GM21526 (cell line): ENCODE measurements around the gene WDR45.

Source experiments
- ATAC-seq: cut with Tn5 transposase; IDR thresholded peaks from one replicate; pipeline ENCODE4 v1.9.1; 2021; ENCODE audit warnings: moderate library complexity; ENCODE audit not compliant: unreplicated experiment, low FRiP score

The WDR45 gene

DNA sequence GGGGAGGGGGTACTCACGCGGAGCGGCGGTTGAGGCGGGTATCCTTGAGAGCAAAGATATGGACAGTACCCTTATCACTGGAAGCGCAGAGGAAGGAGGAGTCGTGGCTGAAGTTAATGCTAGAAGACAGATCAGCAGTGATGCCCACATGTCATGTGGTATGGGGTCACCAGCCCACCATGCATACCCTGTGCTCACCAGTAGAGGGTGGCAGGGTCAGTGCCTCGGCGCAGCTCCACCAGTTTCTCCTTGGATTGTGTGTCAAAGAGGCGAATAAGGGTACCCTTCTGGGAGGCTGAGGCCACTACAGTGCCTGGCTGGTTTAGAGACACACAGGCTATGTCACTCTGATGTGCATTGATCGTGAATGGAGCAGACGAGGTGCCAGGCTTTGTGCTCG is 4.3 kb downstream of the WDR45 start:
- no peak for ATAC-seq

DNA sequence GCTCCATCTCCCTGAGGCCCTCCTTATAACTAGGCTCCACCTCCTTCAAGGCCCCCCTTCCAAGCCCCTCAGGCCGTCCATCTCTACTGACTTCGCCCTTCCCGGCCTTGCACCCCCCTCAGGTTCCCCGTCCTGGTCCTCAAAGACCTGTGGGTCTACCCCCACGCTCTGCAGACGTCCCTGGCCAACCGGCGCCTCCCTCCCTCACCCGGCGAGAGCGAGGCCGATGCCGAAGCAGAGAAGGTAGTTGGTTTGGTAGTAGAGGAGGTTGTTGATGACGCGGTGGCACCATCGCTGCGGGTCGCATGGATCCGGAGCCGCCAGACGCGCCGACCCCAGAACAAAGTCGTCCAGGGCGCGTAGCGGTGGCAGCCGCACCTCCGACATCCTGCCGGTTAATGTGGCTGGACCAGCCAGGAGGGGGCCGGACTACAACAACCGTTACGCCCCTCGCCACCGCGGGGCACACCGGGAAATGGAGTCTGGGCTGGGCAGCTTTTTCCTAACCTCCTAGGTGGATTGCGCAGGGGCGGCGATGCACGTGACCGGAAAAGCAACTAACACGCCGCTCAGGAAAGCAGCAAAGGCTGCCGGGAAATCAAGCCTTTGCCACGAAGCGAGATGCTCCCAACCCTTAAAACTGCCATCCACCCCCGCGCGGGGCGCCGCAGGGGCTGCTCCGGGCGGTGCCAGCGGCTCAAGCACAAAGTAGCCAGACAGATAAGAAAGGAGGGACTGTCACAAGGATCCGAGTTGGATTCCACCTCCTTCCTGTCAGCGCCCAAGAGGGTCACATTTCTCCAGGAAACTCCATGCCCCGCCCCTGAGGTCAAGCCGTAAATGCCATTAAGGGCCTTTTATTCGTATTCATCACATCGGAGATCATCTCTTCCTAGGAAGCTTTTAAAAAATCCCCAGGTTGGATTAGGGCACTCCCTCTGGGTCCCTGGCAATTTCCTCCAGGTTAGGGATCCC is 5.8 kb downstream of the WDR45 start, which contains the start of gene PRAF2:
TSS of gene PRAF2 (minus strand) at position 402 of the 975 bp plus-strand sequence. CDS start at position 387, 15 bp downstream.
- peak; percentile 77 for ATAC-seq

DNA sequence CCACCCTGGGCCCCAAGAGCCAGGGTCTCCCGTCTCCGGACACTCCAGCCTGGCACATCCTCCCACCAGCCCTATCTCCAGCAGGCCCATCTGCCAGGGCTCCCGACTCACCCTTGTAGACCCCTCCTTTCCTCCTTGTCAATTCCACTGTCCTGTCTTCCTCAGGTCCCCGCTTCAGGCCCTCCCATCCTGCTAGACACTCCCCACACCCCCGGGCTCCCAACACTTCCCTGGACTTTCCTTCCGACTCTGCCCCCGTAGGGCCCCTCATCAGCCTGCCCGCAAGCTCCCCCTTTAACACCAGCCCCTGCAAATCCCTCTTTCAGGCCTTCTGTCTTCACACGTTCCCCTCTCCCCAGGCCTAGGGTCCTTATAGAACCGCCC is 7.0 kb downstream of the WDR45 start:
- no peak for ATAC-seq

DNA sequence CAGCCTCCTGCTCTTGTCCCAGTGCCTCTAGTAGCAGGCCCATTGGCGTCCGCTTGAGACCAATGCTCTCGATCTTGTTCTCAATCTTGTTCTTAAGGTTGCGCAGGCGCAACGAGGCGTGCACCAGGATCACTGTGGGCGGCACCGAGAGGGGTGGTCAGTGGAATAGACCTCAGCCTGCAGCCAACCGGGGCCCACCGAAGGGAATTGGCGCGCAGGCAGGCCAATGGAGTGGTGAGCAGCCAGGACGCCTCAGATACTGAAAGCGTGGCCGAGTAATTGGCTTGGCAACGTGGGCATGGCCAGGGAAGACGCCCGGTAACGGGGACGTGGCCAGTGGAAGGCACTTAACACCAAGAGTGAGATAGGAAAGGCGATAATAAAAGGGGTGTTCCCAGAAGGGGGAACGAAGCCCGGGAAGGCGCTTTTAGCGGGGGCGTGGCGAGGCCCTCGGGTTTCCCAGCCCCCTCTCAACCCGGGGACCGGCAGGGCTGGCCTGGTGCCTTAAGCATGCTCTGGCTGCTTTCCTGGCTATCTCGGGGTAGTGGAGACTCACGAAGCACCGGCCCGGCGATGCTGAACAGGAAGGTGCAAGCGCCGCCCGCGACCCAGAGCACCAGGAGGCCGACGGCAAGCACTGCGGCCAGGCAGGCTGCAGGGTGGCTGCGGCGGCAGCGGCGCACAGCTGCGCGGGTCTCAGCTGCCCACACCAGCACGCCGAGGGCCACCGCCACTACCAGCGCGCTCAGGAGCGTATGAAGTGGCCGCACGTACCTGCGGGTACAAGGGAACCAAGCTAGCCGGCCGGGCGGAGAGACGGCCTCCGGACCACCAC is 7.6 kb downstream of the WDR45 start:
- no peak for ATAC-seq

DNA sequence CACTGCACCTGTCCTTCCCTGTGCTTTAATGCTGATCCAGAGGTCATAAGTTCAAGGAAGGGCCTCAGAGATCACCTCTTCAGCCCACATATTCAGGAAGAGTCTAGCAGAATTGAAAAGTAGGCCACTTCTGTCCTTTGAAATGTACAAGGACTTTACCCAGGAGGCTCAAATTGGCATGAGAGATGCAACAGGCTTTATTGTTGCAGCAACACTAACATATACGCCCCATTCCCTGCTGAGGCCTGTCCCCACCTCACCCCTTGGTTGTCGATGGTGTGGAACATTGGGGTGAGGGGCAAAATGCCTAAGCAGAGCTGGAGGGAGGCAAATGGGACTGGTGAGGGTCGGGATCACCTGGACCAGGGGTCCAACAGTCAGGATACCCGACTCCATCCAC is 8.7 kb downstream of the WDR45 start:
- ATAC-seq: no peak

DNA sequence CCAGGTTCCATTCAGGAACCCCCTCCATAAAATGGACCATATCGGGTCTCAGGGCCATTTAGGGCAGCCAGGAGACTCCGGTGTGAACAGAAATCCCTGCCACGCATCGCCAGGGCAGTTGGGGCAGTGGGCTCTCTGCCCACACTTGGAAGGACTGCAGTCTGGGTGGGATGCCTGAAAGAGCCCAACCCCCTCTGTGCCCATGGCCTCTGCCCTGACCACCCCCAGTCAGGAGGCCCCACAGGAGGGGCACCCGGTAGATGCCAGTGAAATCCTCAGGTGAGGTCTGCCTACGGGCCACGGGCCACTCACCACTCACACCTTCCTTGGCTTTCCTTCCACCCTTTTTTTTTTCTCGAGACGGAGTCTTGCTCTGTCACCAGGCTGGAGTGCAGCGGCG is 10.6 kb downstream of the WDR45 start:
- ATAC-seq: no peak

DNA sequence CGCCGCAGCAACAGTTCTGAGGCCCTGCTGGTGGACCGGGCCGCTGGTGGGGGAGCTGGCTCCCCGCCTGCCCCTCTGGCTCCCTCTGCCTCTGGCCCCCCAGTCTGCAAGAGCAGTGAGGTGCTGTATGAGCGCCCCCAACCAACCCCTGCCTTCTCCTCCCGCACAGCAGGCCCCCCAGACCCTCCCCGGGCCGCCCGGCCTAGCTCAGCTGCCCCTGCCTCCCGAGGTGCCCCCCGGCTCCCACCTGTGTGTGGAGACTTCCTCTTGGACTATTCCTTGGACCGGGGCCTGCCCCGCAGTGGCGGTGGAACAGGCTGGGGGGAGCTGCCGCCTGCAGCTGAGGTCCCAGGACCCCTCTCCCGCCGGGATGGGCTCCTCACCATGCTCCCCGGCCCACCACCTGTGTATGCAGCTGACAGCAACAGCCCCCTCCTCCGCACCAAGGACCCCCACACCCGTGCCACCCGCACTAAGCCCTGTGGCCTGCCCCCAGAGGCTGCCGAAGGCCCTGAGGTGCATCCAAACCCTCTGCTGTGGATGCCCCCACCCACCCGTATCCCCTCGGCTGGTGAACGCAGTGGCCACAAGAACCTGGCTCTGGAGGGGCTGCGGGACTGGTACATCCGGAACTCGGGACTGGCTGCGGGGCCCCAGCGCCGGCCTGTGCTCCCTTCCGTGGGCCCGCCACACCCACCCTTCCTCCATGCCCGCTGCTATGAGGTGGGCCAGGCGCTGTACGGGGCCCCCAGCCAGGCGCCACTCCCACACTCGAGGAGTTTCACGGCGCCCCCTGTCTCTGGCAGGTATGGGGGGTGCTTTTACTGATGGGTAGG is 12.2 kb downstream of the WDR45 start:
- no peak for ATAC-seq

DNA sequence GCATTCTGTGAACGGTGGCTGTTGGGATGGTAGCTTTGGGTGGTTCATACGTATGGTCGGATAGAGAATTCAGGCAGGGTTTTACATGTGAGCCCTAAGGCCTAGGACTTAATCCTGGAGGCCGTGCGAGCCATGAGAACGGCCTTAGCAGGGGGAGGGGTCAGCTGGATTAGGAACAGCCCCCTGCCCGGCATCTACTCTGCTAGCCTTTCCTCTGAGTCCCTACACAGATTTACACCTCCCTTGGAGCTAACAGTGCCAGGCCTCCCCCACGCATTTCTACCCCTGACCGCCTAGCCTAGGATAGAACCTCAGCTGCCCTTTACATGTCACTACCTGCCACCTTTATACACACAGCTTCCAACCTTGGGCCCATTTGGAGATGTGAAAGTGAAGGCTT is 13.0 kb downstream of the WDR45 start:
- no peak for ATAC-seq

DNA sequence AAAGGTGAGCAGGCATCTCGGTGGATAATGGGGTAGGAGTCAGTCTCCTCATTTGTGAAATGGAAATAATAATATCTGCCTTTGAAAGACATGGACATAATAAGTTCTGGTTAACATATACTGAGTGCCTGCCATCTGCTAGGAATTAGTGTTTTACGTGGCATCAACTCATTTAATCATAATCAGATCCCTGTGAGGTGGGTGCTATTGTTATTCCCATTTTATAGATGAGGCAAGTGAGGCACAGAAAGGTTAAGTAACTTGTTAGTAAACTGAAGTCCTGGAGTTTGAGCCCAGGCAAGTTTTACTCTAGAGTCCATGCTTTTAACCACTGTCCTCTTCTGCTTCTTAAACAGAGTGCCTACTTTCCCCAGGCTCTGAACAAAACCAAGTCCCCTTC is 13.4 kb downstream of the WDR45 start:
- no peak for ATAC-seq

DNA sequence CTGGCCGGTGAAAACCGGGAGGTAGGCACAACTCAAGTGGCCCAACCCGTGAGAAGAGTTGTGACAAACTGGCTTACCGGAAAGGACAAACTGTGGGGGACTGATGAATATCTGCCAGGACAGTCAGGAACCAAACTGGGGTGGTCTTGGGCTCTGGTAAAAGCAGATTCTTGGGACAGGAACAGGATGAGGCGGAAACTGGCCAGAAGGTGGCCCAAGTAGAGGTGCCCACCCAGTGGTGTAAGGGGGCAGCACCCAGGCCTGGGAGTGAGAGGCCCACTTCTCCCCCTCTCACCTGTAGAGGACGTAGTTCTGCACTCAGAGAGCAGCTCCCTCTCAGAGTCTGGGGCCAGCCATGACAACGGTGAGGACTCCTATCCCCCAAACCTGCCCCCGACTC is 15.0 kb downstream of the WDR45 start:
- no peak for ATAC-seq

DNA sequence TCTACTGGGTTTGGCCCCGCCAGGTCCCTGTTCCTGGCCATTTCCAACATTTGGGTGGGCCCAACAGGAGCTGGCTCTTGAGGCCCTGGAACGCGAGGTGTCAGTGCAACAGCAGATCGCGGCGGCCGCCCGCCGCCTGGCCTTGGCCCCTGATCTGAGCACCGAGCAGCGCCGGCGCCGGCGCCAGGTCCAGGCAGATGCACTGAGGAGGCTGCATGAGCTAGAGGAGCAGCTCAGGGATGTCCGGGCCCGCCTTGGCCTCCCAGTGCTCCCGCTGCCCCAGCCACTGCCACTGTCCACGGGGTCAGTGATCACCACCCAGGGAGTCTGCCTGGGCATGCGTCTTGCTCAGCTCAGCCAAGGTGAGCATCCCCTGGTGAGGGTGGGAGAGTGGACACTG is 15.4 kb downstream of the WDR45 start:
- ATAC-seq: no peak

DNA sequence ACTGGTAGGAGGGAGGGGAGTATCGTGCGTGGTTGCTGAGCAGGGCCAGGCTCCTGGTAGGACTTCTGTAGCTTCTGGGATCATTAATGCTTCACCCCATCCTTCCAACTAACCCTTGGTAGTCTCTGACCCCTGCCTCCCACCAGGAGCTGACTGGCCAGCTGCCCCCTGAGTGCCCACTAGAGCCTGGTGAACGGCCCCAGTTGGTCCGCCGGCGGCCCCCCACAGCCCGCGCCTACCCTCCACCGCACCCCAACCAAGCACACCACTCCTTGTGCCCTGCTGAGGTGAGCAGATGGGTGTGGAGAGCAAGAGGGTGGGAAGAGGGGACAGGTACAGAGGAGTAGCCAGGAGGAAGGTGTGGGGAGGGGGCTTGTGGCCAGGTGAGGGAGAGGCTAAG is 16.0 kb downstream of the WDR45 start:
- no peak for ATAC-seq

DNA sequence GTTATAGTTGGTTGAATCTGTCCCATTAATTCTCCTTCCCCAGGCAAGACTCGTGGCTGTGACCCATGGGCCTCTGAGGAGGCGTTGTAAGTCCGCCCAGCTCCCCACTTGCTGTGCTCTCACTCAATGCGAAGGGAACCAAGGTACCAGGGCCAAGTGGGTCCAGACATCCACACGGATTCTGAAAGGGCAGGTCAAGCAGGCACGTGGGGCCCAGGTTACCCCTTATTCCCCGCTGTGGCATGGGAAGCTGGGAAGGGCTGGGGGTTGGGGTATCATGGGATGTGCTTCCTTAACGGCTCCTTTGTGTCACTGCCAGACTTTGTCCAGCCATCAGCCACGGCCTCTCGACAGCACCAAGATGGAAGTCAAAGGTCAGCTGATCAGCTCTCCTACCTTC is 17.8 kb downstream of the WDR45 start:
- no peak for ATAC-seq

DNA sequence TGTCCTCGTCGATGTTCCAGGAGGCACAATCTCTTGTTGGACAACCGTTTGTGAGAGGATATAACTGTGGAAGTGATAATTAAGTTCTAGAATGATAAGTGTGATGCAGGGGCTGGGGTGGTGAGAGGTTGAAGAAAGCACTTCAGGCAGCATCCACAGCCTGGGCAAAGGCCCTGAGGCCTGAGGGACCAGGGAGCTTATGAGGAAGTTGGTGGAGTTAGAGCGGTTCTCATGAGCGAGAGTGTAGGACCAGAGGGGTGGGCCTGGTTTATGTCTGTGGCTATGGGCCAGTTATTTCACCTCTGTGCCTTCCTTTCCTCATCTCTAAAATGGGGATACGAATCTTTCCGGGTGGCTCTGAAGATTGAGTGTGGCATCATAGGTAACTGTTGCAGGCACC is 18.2 kb downstream of the WDR45 start:
- ATAC-seq: no peak

DNA sequence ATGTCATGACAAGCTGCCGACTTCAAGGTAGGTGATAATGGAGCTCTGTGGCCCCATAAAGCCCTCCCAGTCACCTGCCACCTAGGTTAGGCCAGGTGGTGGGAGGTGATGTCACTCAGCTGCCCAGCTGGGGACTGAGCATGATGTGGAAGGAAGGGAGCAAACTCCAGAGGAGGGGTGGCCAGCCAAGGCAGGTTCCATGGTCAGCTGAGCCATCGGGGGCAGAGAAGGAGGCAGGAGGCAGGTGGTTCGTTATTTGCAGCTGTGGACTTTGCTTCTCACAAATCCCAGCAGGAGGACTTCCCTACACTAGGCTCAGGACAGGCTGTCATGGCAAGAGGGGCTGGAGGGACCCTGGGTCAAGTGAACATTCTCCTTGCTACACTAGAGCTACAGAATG is 18.8 kb downstream of the WDR45 start:
- ATAC-seq: no peak

DNA sequence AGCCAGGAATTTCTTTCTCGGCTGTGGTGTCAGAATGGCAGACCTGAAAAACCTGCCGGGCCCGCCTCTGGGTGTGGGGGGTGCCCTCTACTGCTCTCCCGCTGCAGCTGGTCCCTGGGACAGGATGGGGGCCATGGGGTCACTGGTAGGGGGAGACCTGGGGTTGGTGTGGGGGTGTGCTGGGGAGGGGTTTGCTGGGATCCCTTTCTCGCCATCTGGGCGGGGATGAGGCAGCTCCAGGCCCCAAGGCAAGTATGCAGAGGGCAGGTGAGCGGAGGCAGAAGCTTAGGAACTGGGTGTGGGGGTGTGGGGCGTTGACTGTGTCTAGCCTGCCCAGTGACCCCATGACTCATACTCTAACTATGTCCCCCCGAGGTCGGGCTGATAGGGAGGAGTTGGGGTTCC is 20.0 kb downstream of the WDR45 start:
- no peak for ATAC-seq

DNA sequence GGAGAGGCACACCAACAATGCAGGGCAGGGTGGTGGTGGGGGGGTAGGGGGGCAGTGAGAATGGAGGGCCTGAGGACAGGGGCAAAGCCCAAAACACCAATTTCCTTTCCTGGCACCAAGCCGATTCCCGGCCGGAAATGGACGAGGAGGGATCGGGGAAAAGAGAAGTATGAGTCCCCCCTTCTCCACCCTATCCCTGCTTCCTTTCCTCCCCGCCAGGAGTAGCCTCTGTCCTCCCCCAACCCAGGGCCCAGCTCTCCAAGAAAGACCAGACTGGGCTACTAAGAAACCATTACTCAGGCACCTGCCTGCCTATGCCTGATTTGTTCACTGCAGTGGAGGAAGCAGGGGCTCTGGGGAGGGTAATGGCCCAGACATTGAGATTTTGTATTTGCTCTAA is 20.5 kb downstream of the WDR45 start:
- ATAC-seq: no peak

DNA sequence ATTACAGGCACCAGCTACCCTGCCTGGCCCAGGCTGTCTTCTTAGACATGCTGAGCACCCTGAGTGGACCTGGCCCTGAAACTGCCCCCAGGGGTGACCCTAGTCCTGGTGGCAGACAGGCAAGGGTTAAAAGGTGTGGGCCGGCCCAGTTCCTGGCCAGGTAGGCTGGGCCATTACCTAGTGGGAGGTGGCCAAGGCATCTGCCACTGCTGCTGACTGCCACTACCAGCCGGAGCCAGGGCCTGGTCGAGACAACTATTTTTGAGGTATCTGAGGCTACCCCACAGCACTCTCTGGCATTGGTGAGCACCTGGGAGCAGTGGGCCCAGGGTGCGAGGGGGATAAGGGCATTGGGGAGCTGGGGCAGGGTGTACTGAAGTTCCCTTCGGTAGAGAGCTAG is 20.9 kb downstream of the WDR45 start, which contains the start of gene CCDC120:
TSS of gene CCDC120 (plus strand) at position 206 of the 400 bp plus-strand sequence. CDS start 3,043 bp downstream, outside the sequence.
- no peak for ATAC-seq

DNA sequence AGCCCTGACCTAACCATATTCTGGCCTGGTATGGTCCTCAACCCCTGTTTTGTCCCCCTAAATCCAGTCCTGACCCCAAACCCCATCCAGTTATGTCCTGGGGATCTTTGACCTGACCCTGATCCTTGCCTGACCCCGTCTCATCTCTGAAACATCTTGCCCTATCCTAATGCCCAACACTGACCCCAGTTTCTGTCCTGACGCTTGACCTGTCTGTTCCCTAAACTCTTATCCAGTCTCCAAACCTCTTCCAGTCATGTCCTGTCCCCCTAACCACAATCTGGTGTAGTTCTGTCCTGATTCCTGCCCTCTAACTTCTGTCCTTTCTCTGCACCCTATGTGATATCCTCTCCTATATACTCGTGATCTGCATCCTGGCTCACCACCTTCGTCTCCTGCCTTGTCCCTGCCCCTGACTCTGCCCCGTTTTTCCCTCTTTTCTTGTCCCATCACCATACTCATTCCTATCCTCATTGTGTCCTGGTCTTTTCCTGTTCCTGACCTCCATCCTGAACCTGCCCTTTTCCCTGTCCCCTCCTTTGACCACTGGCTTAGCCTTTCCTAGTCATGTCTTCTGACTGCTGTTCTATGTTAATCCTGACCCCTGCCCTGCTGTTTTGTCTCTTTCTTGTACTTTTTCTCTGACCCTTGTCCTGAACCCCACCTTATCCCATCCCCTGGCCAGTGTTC is 25.5 kb downstream of the WDR45 start:
- no peak for ATAC-seq
